GM13976 (cell line): ENCODE results near the gene ZNF366.
A peak's percentile ranks its signal among the peaks of the same experiment; 100 is the strongest.

Experiments
- DNase-seq: peaks from one replicate; pipeline ENCODE4 v3.0.0; 2012; ENCODE audit warnings: low spot score
- in situ Hi-C: fragments of 300-500 bp; cut with MboI; formaldehyde crosslinking; loops from one replicate; pipeline ENCODE4 v1.12.0; 2022; ENCODE audit warnings: low sequenced_read_pairs, mixed read lengths, inconsistent platforms; ENCODE audit not compliant: unreplicated experiment
- TF ChIP-seq, protein P1 (sequence below): IDR thresholded peaks from 2 replicates; pipeline ENCODE4 v1.5.1; 2012; ENCODE audit warnings: borderline replicate concordance, mild to moderate bottlenecking; ENCODE audit not compliant: insufficient read depth; ENCODE audit errors: extremely low read depth, missing control alignments, control extremely low read depth

Gene ZNF366

DNA sequence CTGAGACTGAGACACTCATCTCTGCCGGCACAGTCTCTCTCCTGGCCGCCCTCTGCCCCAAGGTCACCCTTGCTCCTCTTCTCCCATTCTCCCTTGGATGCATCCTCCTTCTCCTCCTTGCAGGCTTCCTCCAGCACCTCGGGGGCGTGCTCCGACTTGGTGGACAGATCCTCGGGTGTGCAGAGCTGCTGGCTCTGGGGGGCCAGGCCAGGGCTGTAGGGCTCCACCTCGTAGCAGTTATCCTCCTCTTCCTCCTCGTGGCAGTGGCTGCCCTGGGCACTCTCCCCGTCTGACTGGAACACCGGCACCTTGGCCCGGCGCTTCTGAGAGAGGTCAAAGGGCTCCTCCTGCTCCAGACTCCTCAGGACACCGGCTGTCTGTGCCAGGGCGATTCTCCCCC lies 63.3 kb downstream of the ZNF366 start:
- TF ChIP-seq, protein P1, sequence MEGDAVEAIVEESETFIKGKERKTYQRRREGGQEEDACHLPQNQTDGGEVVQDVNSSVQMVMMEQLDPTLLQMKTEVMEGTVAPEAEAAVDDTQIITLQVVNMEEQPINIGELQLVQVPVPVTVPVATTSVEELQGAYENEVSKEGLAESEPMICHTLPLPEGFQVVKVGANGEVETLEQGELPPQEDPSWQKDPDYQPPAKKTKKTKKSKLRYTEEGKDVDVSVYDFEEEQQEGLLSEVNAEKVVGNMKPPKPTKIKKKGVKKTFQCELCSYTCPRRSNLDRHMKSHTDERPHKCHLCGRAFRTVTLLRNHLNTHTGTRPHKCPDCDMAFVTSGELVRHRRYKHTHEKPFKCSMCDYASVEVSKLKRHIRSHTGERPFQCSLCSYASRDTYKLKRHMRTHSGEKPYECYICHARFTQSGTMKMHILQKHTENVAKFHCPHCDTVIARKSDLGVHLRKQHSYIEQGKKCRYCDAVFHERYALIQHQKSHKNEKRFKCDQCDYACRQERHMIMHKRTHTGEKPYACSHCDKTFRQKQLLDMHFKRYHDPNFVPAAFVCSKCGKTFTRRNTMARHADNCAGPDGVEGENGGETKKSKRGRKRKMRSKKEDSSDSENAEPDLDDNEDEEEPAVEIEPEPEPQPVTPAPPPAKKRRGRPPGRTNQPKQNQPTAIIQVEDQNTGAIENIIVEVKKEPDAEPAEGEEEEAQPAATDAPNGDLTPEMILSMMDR: no peak
- in situ Hi-C loops: no loop called here
- DNase-seq: no peak

DNA sequence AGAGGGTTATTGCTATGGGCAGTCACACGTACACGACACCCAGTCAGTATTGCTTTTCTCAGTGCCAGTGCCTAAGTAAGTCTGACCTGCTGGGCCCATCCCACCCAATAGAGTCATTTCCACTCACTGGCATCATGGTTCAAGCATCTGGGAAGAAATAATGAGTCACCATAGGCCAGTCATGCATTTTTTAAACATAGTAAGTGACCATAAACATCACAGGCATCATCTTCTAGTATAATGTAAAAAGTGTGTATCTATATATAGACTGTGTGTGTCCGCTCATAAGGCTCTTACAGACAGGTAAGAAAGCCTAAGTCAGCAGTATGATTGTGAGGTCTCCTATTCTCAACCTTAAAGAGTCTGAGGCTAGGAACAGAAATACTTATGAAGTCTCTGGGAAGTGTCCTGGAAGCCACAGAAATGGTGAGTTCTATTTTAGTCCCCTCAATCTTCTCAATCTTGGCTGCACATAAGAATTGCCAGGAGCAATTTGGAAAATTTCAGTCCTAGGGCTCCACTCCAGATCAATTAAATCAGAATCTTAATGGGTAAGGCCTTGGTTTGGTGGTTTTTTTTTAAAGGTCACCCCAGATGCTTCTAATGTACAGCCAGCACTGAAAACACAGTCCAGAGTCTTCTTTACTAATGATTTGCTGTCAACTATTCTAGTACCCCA lies 65.2 kb downstream of the ZNF366 start:
- TF ChIP-seq, protein P1: no peak
- in situ Hi-C loops: no loop called here
- DNase-seq: no peak

DNA sequence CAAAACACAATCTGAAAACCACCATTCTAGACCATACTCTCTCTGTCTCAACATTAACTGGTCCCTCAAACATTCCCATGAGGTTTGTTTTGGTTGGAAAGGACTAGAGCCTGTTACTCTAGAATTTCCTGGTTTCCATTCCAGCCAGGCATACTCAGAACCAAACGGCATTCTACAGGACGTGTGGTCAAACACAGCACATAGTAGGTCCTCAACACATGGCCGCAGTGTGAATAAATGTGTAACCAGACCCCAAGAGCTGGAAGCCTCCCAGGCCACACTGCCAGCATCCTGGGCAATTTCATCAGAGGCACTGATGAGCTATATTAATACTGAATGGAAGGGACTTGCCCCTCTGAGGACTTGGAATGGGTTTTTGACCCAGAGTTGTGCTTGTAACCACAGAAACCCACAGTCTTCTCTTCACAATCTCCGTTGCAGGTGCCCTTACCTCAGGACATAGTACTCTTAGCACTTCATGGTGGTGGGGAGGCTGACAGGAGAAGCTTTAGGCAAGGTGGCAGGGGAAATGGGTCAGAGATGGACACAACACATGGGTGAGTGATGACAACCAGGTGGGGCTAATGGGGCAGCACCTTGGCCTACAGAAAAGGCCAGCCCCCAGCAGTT lies 66.0 kb downstream of the ZNF366 start:
- DNase-seq: no peak
- in situ Hi-C loops: no loop called here
- TF ChIP-seq, protein P1: no peak

DNA sequence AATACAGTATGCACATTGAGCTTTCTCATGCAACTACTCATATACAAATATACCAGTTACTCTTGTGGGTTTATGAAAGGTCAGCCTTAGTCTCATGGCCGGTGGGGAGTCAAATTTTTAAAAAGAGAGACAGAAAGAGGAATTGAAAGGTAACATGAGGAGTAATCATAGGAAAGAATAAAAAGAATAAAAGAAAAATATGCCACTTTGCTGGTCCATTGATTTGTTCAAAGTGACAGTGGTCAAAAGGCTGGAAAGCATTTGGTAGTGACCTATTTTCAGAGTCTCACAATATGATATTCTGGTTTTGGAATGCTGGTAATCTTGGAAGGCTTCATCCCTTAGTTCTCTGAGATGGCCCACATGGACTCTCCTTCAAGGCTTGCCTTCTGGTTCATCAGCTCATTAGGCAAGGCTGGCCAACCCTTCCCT lies 67.0 kb downstream of the ZNF366 start:
- DNase-seq: peak; percentile 49
- in situ Hi-C loops: no loop called here
- TF ChIP-seq, protein P1: no peak

DNA sequence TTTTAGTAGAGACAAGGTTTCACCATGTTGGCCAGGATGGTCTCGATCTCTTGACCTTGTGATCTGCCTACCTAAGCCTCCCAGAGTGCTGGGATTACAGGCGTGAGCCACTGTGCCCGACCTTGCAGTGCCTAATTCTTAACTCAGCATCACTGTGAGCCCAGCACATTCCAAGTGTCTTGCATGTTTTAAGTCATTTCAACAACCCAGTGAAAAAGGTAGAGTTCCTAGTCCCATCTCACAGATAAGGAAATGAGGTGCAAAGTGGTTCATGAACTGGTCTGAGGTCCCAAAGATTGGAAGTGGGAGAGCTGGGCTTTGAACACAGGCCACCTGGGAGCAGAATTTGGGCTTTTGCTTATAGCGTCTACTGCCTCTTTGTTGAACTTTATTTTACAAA lies 68.0 kb downstream of the ZNF366 start:
- TF ChIP-seq, protein P1: no peak
- in situ Hi-C loops: no loop called here
- no peak for DNase-seq

DNA sequence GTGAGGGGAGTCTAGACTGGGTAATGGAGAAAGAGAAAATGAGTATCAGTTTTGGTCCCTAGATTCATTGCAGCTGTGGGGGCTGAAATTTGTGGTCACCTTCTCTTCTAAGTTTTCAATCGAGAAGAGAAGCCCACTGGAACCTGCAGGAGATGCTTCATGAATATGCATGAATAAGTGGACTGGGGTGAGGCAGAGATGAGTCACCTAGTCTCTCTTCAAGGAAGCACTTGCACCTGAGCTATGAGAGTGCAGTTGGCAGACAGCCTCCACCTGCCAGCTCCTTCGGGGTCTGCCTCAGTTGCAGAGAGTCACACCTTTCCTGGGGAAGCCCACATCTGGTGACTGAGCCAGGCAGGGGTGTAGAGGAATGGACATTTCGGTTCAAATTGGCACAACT lies 69.1 kb downstream of the ZNF366 start:
- TF ChIP-seq, protein P1: no peak
- no peak for DNase-seq
- in situ Hi-C loops: no loop called here
